GM21360 (cell line): Measurements from ENCODE around the gene ISLR2.

Source experiments
- ATAC-seq: cut with Tn5 transposase; IDR thresholded peaks from one replicate; pipeline ENCODE4 v1.9.1; 2021; ENCODE audit warnings: mild to moderate bottlenecking, moderate library complexity; ENCODE audit not compliant: unreplicated experiment

ISLR2 gene

GRCh38 chr15:74175271-74176191 is 45.1 kb downstream of the ISLR2 start:
- no peak for ATAC-seq

- no peak for ATAC-seq
Observed at GRCh38 chr15:74176262-74177214, 46.2 kb downstream of the ISLR2 start.

GRCh38 chr15:74178326-74179100 is 48.1 kb downstream of the ISLR2 start:
- ATAC-seq: no peak

- no peak for ATAC-seq
Observed at GRCh38 chr15:74179101-74179841, 48.9 kb downstream of the ISLR2 start.

- no peak for ATAC-seq
Observed at GRCh38 chr15:74179983-74180880, 49.8 kb downstream of the ISLR2 start.

- no peak for ATAC-seq
Observed at GRCh38 chr15:74180881-74181602, 50.7 kb downstream of the ISLR2 start.

- ATAC-seq: no peak
Observed at GRCh38 chr15:74182131-74182530, 51.7 kb downstream of the ISLR2 start.

- no peak for ATAC-seq
Observed at GRCh38 chr15:74184582-74185091, 54.3 kb downstream of the ISLR2 start.

GRCh38 chr15:74185710-74186348 is 55.4 kb downstream of the ISLR2 start:
- ATAC-seq: no peak
